DOHH2 (cell line): ENCODE results near the gene ASIC1.

ENCODE experiments used
- H3F3A ChIP-seq: fragments of 200-600 bp; sonication (generic), shearing (Covaris generic); 2 replicates; pipeline ENCODE4 v1.6.0; 2016; ENCODE audit warnings: antibody characterized with exemption, mild to moderate bottlenecking; ENCODE audit not compliant: control insufficient read depth, insufficient read depth
- H3K27ac ChIP-seq: fragments of 200-600 bp; sonication (generic); 2 replicates; pipeline ENCODE4 v1.5.1; 2014; ENCODE audit warnings: low read depth, mild to moderate bottlenecking, low read length, moderate library complexity
- H3K27me3 ChIP-seq: fragments of 200-600 bp; sonication (generic); 2 replicates; pipeline ENCODE4 v1.6.1; 2014; ENCODE audit warnings: mild to moderate bottlenecking, low read length, mixed read lengths; ENCODE audit not compliant: control insufficient read depth
- H3K36me3 ChIP-seq: fragments of 200-600 bp; sonication (generic); 2 replicates; pipeline ENCODE4 v1.6.1; 2014; ENCODE audit warnings: mild to moderate bottlenecking, low read length, moderate library complexity, mixed read lengths; ENCODE audit not compliant: control insufficient read depth
- H3K4me1 ChIP-seq: fragments of 200-600 bp; sonication (generic); 2 replicates; pipeline ENCODE4 v1.6.1; 2014; ENCODE audit warnings: mild to moderate bottlenecking, low read length, mixed read lengths; ENCODE audit not compliant: control insufficient read depth
- H3K4me2 ChIP-seq: fragments of 200-600 bp; sonication (generic); 2 replicates; pipeline ENCODE4 v1.6.0; 2014; ENCODE audit warnings: mild to moderate bottlenecking, low read length, moderate library complexity
- H3K4me3 ChIP-seq: fragments of 200-600 bp; sonication (generic); 2 replicates; pipeline ENCODE4 v1.5.1; 2014; ENCODE audit warnings: mild to moderate bottlenecking, low read length, mixed read lengths
- H3K79me2 ChIP-seq: fragments of 200-600 bp; sonication (generic); 2 replicates; pipeline ENCODE4 v1.6.1; 2014; ENCODE audit warnings: mild to moderate bottlenecking, low read length, mixed read lengths; ENCODE audit not compliant: control insufficient read depth
- H3K9me2 ChIP-seq: fragments of 200-600 bp; sonication (generic); replicated peaks from 2 replicates; pipeline ENCODE4 v1.6.1; 2014; ENCODE audit warnings: mild to moderate bottlenecking, low read length, mixed read lengths; ENCODE audit not compliant: control insufficient read depth
- H3K9me3 ChIP-seq: fragments of 200-600 bp; sonication (generic); 2 replicates; pipeline ENCODE4 v1.6.1; 2014; ENCODE audit warnings: antibody characterized with exemption, low read length, mixed read lengths; ENCODE audit not compliant: control insufficient read depth, insufficient read depth
- H4K20me1 ChIP-seq: fragments of 200-600 bp; sonication (generic); 2 replicates; pipeline ENCODE4 v1.6.0; 2014; ENCODE audit warnings: low read depth, mild to moderate bottlenecking, antibody characterized with exemption, low read length, moderate library complexity; ENCODE audit not compliant: control insufficient read depth, insufficient read depth
- EZH2phosphoT487 ChIP-seq: fragments of 200-600 bp; sonication (generic); IDR thresholded peaks from 2 replicates; pipeline ENCODE4 v1.6.1; 2017; ENCODE audit warnings: borderline replicate concordance, mild to moderate bottlenecking, antibody characterized with exemption, low read length, moderate library complexity, mixed read lengths
- TF ChIP-seq, protein P1 (sequence below): fragments of 200-600 bp; sonication (generic); IDR thresholded peaks from one replicate; pipeline ENCODE4 v1.5.1; 2014; ENCODE audit warnings: antibody characterized with exemption, mild to moderate bottlenecking, low read depth, low read length; ENCODE audit not compliant: poor library complexity, severe bottlenecking

Gene ASIC1

DNA sequence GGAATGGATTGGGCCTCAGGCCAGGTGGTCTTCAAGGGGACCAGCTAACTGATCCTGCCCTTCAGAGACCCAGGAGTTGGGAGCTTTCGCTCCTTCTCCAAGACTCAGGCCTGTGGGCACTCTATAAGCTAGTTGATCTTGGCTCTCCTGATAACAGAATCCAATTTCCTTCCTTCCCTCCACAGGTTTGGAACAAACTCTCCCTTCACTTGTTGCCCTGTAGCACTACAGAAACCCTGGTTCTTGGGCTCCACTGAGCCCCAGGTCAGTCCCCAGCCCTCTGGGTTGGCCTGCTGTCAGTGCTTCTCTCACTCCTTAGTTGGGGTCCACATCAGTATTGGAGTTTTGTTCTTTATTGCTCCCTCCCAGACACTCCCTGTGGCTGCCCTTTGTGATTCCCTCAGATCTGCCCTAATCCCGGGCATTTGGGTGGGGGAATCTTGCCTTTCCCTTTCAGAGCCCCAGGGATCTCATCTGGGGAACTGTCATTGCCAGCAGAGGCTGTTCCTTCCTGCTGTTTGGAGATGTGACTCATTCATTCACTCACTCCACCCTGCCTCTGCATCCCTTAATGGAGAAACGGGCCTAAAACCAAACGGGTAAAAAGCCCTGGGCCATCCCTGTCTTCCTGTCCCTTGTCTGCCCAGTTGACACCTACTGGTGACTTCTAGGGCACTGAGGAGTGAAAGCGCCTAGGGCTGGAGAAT, 42.1 kb downstream of the ASIC1 start:
- TF ChIP-seq, protein P1, sequence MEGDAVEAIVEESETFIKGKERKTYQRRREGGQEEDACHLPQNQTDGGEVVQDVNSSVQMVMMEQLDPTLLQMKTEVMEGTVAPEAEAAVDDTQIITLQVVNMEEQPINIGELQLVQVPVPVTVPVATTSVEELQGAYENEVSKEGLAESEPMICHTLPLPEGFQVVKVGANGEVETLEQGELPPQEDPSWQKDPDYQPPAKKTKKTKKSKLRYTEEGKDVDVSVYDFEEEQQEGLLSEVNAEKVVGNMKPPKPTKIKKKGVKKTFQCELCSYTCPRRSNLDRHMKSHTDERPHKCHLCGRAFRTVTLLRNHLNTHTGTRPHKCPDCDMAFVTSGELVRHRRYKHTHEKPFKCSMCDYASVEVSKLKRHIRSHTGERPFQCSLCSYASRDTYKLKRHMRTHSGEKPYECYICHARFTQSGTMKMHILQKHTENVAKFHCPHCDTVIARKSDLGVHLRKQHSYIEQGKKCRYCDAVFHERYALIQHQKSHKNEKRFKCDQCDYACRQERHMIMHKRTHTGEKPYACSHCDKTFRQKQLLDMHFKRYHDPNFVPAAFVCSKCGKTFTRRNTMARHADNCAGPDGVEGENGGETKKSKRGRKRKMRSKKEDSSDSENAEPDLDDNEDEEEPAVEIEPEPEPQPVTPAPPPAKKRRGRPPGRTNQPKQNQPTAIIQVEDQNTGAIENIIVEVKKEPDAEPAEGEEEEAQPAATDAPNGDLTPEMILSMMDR: no peak
- TF ChIP-seq EZH2phosphoT487: no peak
- peaks cover 58% of the 10 kb centered on the region for H3K36me3 ChIP-seq

DNA sequence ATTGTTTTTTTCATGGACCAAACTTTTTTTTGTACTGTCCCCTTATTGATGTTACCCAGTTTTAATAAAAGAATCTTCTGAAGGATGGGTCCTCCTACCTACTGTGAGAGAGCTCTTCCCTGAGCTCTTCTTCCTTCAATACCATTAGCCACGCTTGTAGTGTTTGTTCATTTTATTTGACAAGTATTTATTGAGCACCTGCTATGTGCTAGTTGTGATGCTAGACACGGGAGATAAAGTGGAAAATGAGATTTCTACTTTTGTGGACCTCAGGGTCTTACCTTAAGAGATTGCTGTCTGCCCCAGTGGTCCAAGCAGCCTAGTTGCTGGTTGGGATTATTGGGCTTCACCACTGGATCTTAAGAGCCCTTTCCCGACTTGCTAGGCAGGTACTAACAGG, 43.2 kb downstream of the ASIC1 start:
- Histone ChIP-seq H3K27me3 (no peaks in the 10 kb centered on the region), H3K9me3 (no peaks in the 10 kb centered on the region), H3K36me3 (peaks cover 49% of the 10 kb centered on the region), H3K4me2 (no peak overlapping the region), H3K9me2 (no peaks in the 10 kb centered on the region), H3K27ac (no peak overlapping the region), H4K20me1 (no peaks in the 10 kb centered on the region), H3K4me1 (peaks cover 4% of the 10 kb centered on the region; the same call in 1 of the 2 replicates), H3K79me2 (no peaks in the 10 kb centered on the region), H3K4me3 (no peak overlapping the region), H3F3A (no peaks in the 10 kb centered on the region; the same call in 1 of the 2 replicates)
- TF ChIP-seq, protein P1: no peak

More for the DNA sequence above, 42.1 kb downstream of the ASIC1 start:
- Histone ChIP-seq H3K9me3 (no peaks in the 10 kb centered on the region), H4K20me1 (no peaks in the 10 kb centered on the region), H3K27ac (no peak overlapping the region), H3K4me3 (no peak overlapping the region), H3F3A (no peaks in the 10 kb centered on the region; the same call in 1 of the 2 replicates), H3K27me3 (no peaks in the 10 kb centered on the region), H3K4me1 (peaks cover 4% of the 10 kb centered on the region; the same call in 1 of the 2 replicates), H3K9me2 (no peaks in the 10 kb centered on the region), H3K4me2 (no peak overlapping the region), H3K79me2 (no peaks in the 10 kb centered on the region)

DNA sequence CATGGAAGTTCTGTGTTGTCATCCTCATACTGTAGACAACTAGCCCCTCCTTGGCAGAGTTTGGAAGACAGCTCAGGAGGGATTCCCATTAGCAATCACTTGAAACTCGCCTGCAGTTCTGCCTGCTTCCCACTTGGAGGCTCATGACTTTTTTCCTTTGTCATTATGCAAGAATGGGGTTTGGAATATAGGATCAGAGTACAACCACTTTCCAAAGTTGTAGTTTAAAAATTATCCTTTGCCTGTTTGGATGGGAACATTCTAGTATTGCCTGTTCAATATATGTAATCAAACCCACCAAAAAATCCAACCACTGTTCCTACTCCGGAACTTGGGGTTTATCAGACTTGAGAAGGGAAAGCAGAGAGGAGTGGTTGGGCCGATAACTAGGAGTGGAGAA, 44.3 kb downstream of the ASIC1 start:
- no peak overlapping the region for H3K4me3 ChIP-seq
- no peak overlapping the region for H3K4me2 ChIP-seq
- no peaks in the 10 kb centered on the region for H3K9me3 ChIP-seq
- no peaks in the 10 kb centered on the region for H4K20me1 ChIP-seq
- TF ChIP-seq EZH2phosphoT487: no peak
- TF ChIP-seq, protein P1: no peak
- no peaks in the 10 kb centered on the region for H3K9me2 ChIP-seq
- H3K27me3 ChIP-seq: no peaks in the 10 kb centered on the region
- peaks cover 4% of the 10 kb centered on the region; the same call in 1 of the 2 replicates for H3K4me1 ChIP-seq
- no peaks in the 10 kb centered on the region for H3K79me2 ChIP-seq
- peaks cover 38% of the 10 kb centered on the region for H3K36me3 ChIP-seq
- no peaks in the 10 kb centered on the region; the same call in 1 of the 2 replicates for H3F3A ChIP-seq
- H3K27ac ChIP-seq: no peak overlapping the region
